HG02970 (cell line): ENCODE data around the gene C3orf62.

Source experiments
- ATAC-seq: cut with Tn5 transposase; IDR thresholded peaks from one replicate; pipeline ENCODE4 v1.9.1; 2021; ENCODE audit warnings: mild to moderate bottlenecking, moderate library complexity, moderate number of reproducible peaks; ENCODE audit not compliant: unreplicated experiment, low FRiP score

C3orf62 gene

DNA sequence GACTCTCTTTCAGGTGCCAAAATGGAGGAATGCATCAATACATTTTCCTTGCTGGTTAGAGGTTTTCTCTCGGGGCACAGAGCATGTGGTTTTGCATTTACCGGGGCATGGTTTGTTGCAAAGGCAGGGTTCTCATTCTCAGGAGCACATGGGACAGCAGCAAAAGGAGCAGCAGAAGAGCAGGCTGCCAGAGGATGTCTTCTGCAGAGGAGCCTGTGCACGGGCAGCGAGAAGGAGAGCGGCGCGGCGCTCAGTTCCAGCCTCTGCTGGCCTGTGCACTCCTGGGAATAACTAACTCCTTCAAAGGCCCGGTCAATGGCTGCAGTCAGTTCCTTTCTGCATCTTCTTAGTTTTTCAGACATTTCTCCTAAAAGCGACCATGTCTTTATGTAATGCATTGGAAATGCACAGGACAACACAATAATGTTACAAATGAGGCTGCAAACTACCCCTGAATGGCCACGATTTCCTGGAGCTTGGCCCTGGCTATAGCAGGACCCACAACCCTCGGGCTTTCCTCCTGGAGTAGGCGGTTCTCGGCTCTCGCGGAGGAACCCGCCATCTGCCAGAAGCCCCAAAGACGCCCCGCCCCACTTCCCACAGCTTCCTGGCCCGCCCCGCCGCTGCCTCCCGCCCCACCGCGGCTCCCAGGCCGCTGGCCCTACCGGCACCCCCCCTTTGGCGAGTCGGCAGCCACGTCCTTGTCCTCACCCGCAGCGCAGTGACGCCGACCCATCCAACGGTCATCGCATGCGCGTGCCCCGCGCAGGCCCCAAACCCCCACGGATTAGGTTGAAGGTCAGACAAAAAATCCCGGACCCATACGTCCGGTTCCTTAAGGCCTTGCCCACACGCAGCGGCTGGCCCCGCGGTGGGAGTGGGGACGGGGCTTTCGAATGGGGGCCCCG is at the start of gene C3orf62:
Gene C3orf62 (minus strand): TSS at position 758 of the 908 bp plus-strand sequence. CDS start 360 bp downstream, at position 398.
- no peak for ATAC-seq

DNA sequence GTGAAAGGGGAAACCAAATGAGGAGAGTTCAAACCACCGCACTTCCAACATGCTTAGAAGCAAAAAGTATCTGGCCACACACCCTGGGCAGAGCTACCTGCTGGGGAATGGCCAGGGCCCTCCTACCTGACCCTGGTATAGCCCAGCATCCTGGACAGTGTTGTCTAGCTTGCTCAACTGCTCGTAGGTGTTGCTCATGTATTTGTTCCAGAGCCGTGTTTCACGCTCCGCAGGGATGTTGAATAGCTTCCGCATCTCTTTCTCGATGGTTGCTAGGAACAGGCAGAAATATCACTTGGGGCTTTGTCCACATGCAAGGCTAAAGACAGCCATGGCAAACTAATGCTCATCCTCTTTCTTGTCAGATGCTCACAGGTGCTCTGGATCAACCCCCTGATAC is 47.7 kb upstream of the C3orf62 start:
- ATAC-seq, result no peak

DNA sequence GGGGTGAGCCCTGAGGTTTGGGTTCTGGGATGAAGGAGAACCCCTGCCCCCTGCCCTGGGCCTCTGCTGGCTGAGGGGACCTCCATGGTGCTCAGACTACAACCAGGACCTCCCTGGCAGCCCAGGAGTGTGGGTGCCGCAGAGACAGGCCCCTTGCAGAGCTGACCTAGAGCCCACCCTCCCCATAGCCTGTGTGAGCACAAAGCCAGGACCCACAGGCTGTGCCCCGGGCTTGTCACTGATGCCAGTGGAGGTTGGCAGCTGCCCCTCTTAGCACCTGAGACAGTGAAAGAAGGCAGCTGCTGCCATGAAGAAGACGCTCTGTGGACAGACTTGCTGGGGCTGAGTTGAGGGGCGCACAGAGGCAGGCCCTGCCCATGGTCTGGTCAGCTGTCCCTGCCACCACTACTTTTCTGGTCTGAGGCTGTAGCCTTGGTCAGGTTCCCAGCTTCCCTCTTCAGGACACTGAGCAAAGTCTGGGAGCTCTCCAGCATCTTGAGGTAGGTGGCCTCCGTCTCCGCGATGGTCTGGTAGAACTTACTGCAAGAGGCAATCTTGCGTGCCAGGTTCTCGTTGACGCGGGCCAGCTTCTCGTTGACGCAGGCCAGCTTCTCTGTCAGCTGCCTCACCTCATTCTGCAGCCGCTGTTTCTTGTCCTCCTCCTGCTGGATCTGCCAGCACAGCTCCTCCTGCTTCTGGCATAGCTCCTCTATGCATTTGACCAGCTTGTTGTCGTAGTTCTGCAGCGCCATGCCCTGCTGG is 39.8 kb upstream of the C3orf62 start:
- ATAC-seq, result no peak

DNA sequence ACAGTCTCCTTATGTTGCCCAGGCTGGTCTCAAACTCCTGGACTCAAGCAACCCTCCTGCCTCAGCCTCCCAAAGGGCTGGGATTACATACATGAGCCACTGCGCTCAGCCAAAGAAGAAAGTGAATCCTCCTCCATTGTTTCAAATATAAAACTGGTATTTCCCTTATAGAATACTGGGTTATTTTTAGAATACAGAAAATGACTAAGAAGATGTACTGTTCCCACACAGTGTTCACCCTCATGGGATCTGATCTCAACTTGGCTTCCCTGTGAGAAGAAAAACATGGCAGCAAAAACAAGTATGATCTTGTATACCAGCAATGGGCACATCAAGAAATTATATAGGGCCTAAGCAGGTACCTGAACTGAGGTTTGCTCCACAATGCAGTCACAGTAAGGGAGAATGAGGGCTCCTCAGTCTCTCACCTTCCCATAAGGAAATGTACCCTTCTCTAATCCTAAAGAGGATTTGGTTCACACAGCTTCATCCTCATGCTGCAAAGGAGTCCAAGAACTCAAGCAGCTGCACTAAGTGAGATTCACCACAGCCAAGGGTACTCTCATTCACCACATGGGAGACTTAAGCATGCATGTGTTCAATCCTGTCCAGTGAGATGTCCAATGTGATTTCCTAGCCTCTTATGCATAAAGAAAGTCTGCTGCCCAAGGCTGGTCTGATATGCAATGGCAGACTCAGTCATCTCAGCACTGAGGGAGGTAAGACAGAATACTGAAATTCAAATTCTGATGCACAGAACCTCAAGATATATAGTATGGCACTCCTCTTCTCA is 37.1 kb upstream of the C3orf62 start:
- no peak for ATAC-seq

DNA sequence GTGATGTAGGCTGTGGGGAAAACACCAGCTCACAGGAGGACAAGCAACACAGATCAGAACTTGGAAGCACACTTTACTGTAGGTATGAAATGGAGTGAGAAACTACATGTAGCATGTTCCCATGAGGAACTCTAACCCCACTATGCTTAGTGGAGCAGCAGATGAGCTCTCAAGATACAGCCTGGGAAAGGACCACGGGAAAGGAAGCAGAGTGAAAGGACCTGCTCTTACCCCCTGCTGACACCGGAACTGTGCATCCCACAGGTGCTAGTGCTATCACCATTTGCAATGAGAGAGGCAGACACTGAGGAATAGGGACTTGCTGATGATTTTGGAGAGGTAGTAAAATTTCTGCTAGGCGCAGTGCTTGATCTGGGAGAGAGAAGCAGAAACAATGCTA is 34.3 kb upstream of the C3orf62 start:
- ATAC-seq, result no peak

DNA sequence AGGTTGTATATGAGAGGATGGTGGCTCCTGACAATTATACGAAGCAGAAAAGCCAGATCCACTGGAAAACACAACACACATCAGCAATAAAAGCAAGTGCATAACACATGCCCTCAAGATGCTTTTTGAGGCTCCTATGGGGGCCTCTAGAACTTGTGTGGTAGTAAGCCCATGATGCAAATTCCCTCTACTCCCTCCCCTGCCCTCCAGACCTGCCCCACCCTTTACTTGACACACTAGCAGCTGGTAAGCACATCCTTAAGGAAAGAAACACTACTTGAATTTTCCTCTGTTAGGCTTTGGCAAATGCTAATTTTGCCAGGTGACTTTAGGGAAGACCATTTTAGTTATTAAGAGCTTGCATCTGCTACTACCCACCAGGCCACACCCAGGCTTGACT is 33.6 kb upstream of the C3orf62 start:
- ATAC-seq, result no peak

DNA sequence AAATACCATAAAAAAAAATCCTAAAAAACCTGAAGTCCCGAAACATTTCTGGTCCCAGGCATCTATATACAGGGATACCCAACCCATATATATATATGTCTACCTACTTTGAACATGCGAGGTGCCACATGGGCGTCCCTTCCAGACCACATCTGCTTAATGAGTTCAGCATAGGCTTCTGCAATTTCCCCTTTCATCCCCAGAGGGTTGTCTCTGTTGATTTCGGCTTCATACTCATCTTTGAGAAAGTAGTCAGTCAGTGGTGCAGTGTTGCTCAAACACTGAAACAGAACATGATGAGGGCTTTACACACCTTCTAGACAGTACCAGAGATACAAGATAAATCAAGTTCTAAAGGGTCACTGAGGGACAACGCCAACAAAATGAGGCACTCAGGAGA is 28.6 kb upstream of the C3orf62 start:
- ATAC-seq, result no peak

DNA sequence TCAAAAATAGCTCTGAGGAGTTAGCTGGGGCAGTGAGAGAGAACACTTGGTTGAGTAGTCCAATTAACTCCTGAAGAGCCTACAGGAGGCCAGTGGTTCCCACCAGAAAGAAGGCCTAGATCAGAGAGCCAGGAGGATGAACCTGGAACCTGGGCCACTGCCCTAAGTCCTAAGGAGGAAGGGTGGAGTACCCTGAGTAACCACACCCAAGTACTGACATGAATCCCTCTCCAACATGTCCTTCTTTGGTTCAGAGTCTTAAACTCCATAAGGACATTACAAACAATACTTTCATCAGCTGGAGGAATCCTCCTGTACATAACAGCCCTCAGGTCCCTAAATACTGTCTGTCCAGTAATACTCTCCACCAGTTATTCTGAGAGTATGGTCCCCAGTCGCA is 25.6 kb upstream of the C3orf62 start:
- ATAC-seq, result no peak

DNA sequence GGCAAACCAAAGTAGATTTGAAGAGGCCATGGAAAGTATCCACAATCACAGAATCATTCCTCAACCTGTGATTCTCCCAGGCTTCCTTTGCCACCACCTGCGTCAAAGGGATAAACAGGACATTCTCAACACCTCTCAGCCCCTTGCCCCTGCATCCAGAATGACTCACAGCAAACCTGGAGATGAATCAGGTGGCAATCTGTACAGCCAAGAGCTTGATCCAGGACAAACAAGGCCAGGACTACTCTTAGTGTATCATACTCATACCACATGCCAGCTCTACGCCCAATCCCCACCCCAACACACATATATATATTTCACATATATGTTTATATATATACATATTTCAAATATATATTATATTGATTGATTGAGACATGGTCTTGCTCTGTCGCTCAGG is 23.6 kb upstream of the C3orf62 start:
- ATAC-seq, result no peak

DNA sequence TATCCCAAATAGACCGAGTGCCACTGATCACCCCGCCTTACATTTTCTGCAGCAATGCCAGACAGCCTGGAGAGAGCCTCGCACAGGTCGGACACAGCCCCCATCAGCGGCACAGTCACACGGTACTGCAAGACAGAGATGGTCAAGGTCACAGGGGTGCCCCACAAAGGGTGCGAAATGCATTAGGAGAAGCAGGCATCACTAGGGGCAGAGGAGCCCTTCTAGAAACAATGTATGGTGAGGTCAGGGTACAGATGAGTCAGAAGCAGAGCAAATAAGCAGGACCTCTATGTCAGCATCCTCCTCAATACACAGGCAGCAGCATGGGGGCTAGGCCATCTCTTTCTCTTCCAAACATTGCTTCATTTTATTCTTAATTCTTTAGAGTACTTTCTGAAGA is 21.5 kb upstream of the C3orf62 start:
- ATAC-seq, result no peak

DNA sequence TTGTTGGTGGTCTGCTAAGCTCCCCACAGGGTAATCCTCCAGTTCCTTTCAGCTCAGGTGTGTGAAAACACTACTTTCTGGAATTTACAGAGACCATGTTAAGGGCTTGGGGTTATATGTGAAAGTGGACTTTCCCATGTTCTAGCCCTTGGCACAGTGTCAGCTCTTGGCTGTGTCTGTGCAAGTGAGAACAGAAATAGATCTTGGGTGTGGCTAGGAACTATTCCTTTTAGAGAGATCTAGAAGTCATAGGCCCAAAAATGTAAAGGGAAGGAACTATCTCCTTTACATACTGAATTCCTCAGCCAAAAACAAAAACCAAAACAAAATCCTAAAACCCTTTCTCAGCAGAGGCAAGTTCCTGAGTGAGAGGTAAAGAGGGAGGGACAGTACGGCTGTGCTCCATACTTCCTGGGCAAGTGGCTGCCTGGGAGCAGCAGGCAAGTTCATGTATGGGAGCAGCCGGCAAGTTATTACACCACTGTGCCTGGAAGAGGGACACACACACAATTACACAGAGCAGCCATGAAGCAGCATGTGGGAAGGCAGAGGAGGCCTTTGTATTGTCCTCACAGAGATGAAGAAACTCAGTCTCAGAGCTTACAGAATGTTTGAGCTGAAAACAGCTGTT is 19.9 kb upstream of the C3orf62 start:
- no peak for ATAC-seq

DNA sequence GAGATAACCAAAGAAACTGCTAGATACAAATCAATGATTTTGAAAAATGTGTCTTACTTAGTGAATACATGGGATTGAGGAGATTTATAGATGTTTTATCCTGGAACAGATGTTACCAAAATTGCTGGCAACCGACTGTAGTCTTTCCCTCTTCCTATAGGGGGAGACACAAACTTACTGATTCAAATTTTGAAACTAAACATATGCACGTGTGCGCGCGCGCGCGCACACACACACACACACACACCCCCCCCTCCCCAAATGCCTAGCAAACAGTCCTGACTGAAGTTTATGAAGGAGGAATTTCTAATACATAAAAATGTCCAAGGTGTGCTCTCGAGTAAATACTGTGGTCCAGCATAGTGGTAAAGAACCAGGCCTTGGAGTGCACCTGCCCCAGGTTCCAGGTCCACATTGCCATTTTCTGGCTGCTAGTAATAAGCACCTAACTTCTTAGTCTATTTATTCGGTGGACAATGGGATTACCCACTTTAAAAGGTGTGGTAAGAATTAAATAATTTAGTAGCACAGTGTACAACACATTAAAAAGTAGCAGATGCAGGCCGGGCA is 18.5 kb upstream of the C3orf62 start:
- no peak for ATAC-seq

DNA sequence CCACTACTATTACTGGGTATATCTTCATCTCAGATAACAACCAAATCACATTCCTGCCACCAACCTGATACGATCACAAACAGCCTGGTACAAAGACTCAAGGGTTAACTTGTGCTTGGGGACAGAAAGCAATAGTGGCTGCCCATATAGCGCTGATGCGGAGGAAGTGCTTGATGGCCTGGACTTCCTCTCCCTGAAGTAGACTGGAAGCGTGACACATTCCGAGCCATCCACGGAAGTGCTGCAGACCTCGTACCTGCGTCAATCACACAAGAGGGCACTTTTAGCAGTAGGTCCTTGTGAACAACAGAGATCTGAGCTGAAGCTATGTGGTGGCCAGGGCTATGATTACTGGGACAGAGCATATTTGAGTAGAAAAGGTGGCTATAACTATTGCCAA is 17.3 kb upstream of the C3orf62 start:
- no peak for ATAC-seq

DNA sequence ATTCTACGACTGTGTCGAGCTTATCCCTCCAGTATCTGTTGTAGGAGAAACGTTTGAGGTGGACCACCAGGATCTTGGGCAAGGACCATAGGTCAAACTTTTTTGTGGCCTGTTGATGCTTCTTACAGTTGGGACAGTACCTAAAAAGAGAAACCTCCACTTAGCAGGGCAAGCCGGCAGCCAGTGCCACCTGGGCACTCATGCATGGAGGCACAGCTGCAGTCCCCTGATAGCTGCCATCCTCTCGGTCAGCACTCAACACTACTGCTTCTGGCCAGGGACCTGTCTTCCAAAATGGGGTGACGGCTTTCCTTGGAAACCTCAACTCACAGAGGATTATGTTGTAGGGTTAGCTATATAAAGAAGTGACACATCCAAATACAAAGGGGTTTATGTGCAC is 7.0 kb upstream of the C3orf62 start:
- ATAC-seq, result no peak

DNA sequence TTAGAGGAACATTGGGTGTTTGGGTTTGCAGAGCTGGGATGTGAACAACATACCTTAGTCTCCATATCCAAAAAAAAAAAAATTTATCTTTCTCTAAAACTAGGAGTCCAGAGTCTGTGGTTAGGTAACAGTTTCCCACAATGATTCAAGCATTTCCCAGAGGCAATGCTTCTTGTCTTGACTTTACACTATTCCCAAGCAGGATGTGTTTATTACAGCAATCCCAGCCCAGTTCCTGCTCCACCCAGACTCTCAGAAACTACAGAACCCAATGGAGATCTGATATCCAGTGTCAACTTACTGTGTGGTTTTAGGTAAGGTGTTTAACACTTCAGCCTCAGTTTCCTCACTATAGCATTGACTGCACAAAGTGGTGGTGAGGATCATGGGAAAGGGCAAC is 2.3 kb upstream of the C3orf62 start:
- no peak for ATAC-seq

DNA sequence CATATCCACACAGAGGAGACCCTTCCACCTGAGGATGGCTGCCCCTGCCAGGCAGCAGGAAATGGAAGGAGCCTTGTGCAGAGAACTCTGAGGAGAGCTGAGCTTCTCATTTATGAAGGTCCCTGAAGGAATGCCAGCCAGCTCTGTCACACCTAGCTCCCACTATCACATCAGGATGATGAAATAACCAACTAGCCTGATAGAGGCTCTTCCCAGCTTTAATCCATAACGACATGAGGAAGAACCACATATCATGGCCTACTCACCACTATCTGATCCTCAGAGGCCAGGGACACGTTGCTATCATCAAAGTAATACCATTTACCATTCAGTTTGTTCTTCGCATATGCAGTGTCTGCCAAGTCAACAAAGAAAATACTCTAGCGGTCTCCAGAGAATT is 1.5 kb upstream of the C3orf62 start:
- ATAC-seq, result no peak

DNA sequence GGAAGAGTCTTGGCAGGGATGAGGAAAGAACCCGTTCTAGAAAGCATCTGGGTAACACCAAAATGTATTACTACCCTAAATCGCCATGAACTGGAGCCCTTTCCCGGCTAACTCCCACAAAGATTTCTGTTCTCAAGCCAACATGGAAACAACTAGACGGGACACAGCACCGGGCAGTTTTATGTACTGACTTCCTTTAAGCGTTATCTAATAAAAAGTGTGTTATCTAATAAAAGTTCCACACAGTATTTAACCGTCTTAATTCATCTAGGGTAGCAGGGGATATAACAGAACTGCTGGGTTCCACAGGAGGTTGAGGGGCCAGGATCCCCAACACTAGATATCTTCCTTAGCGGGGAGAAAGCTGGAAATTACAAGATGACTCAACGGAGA is 347 bp upstream of the C3orf62 start:
- ATAC-seq, result no peak

DNA sequence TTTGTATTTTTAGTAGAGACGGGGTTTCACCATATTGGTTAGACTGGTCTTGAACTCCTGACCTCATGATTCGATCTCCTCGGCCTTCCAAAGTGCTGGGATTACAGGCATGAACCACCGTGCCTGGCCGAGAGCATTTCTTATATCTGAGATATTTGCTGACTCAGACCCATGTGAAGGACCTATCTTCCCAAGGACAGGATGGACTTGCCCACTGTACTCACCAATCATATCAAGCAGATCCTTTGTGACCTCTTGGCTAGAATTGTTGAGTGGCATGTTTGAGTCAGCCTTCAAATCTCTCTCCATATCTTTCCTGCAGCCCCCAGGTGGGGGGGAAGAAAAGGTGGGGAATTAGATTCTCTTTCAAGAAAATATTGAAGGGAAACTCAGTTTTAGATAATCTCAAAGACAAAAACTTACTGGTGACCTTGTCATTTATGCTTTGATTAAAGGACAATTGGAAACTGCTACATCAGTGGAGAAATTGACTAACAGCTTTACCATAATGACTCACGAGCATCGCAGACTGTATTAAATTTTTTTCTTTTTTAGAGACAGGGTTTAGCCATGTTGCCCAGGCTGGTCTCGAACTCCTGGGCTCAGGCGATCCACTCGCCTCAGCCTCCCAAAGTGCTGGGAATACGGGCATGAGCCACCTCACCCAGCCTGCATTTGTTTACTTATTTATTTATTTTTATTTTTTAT is 3.1 kb downstream of the C3orf62 start:
- no peak for ATAC-seq

DNA sequence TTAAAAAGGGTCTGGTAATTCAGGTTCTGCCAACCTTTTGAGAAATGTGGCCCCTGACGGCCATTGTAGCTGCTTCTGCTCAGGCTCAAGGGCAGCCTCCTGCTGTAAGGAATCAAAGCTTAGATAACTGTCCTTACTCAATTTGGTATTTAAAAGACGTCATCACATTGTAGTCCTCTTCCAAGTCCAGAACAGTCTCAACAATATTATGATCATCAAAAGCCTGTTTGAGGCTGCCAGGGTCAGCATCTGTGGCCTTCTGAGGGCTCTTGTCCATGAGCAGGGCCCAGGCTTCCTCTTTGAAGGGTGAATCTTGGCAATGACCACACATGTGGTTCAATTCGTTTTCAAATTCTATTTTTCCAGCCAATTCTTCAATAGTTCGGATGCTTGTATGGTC is 6.0 kb downstream of the C3orf62 start:
- ATAC-seq, result no peak

DNA sequence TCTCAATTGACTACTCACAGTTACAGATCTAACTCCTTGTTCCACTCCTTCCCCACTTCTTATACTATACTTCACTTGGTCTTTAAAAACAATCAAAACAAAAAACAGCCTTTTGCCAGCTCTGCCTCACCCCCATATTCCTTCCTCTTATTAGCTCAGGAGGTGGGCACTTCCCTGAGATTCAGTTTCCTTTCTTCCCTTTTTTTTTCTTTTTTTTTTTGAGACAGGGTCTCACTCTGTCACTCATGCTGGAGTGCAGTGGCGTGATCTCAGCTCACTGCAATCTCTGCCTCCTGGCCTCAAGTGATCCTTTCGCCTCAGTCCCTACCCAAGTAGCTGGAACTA is 6.9 kb downstream of the C3orf62 start:
- no peak for ATAC-seq
